Endothelial cell of umbilical vein (primary cell): Measurements from ENCODE around the gene GREB1. TPM values are rescaled to one million over a fixed set of nuclear protein-coding genes. Genes with fewer than 3 reads are reported as not detected.
A peak's percentile ranks its signal among the peaks of the same experiment; 100 is the strongest.

Source experiments
- BruUV-seq: library from RNA; stranded (reverse); fragments of 400-500 nt; replicated peaks from 2 replicates; lab custom pipeline; 2021; lab: Mats Ljungman, UMichigan
- CTCF ChIA-PET: fragments of 300-600, 350-600 bp; sonication (Branson Sonifier 250); formaldehyde crosslinking; loops from one replicate; lab custom pipeline; 2021; ENCODE audit warnings: antibody characterized with exemption, inconsistent platforms; lab: Charles Lee
- POLR2A ChIA-PET: fragments of 300-600, 350-600 bp; sonication (Branson Sonifier 250); formaldehyde crosslinking; loops from one replicate; lab custom pipeline; 2021; ENCODE audit warnings: antibody characterized with exemption, inconsistent platforms; lab: Charles Lee
- DNase-seq: peaks from one replicate; pipeline ENCODE4 v3.0.0-alpha.2; 2011; ENCODE audit warnings: low read depth, low spot score
- FAIRE-seq: peaks from 2 replicates; lab custom pipeline; 2011; peaks lifted over from hg19 to GRCh38; lab: Jason Lieb, UNC
- H2AFZ ChIP-seq: 2 replicates; pipeline ENCODE4 v1.6.0; 2012; ENCODE audit warnings: low read depth, low read length, control low read depth, inconsistent platforms
- H3K27ac ChIP-seq: 2 replicates; pipeline ENCODE4 v1.5.1; 2011; ENCODE audit warnings: low read depth, mild to moderate bottlenecking, control low read depth, low read length, moderate library complexity; ENCODE audit not compliant: insufficient read depth
- H3K27me3 ChIP-seq, 2 experiments: 2 replicates each; pipeline versions ENCODE4 v1.6.0 to v1.6.1; 2011; ENCODE audit warnings: low read length in 2 of 2, mixed read lengths in 1 of 2; ENCODE audit not compliant: control insufficient read depth in 2 of 2, insufficient read depth in 2 of 2
- H3K36me3 ChIP-seq, 2 experiments: 2 replicates in 1 of 2; 3 replicates in 1 of 2; pipeline ENCODE4 v1.5.1; 2011; ENCODE audit warnings: low read length in 2 of 2, mild to moderate bottlenecking in 1 of 2, moderate library complexity in 1 of 2; ENCODE audit not compliant: control insufficient read depth in 2 of 2, insufficient read depth in 2 of 2; ENCODE audit errors: extremely low read depth in 1 of 2
- H3K4me1 ChIP-seq: 3 replicates; pipeline ENCODE4 v1.5.1; 2011; ENCODE audit warnings: mild to moderate bottlenecking, low read length; ENCODE audit not compliant: control insufficient read depth, insufficient read depth; ENCODE audit errors: extremely low read depth
- H3K4me2 ChIP-seq: 2 replicates; pipeline ENCODE4 v1.6.1; 2011; ENCODE audit warnings: low read length, control low read depth, mixed read lengths; ENCODE audit not compliant: insufficient read depth
- H3K4me3 ChIP-seq, 3 experiments: fragments of 200-600 bp in 1 of 3; sonication (generic), shearing (Covaris generic) in 1 of 3; replicated peaks in 1 of 3; 2 replicates each; pipeline ENCODE4 v1.5.1; 2011 to 2016; ENCODE audit warnings: control low read depth in 3 of 3, low read length in 3 of 3, mild to moderate bottlenecking in 2 of 3, inconsistent platforms in 1 of 3, low read depth in 1 of 3, moderate library complexity in 1 of 3; ENCODE audit not compliant: insufficient read depth in 1 of 3
- H3K79me2 ChIP-seq: 2 replicates; pipeline ENCODE4 v1.6.0; 2012; ENCODE audit warnings: low read length, inconsistent platforms; ENCODE audit not compliant: control insufficient read depth, insufficient read depth
- H3K9ac ChIP-seq: replicated peaks from 2 replicates; pipeline ENCODE3; 2011; ENCODE audit warnings: low read length, control low read depth; ENCODE audit not compliant: insufficient read depth; ENCODE audit errors: extremely low read depth
- H3K9me1 ChIP-seq: replicated peaks from 3 replicates; pipeline ENCODE4 v1.6.0; 2011; ENCODE audit warnings: mild to moderate bottlenecking, low read length; ENCODE audit not compliant: control insufficient read depth, insufficient read depth; ENCODE audit errors: extremely low read depth
- H3K9me3 ChIP-seq: replicated peaks from 2 replicates; pipeline ENCODE4 v1.5.1; 2012; ENCODE audit warnings: low read length, inconsistent platforms; ENCODE audit not compliant: control insufficient read depth, insufficient read depth
- H4K20me1 ChIP-seq: replicated peaks from 2 replicates; pipeline ENCODE3; 2011; ENCODE audit warnings: mild to moderate bottlenecking, low read length; ENCODE audit not compliant: control insufficient read depth, insufficient read depth; ENCODE audit errors: extremely low read depth
- EZH2 ChIP-seq: IDR thresholded peaks from 2 replicates; pipeline ENCODE4 v1.6.1; 2012; ENCODE audit warnings: borderline replicate concordance, low read depth, mild to moderate bottlenecking, moderate library complexity, low read length, inconsistent platforms; ENCODE audit not compliant: severe bottlenecking
- FOS ChIP-seq: IDR thresholded peaks from 2 replicates; pipeline ENCODE4 v1.6.1; 2011; ENCODE audit warnings: mild to moderate bottlenecking, low read length, moderate library complexity, borderline replicate concordance; ENCODE audit not compliant: insufficient read depth
- MAX ChIP-seq: IDR thresholded peaks from 2 replicates; pipeline ENCODE4 v1.6.1; 2011; ENCODE audit not compliant: insufficient read depth, insufficient read length
- POLR2A ChIP-seq: IDR thresholded peaks from 2 replicates; pipeline ENCODE4 v1.6.1; 2012; ENCODE audit warnings: low read depth, mild to moderate bottlenecking, control low read depth, low read length
- POLR2AphosphoS5 ChIP-seq: IDR thresholded peaks from 2 replicates; pipeline ENCODE4 v1.6.1; 2012; ENCODE audit warnings: low read depth, mild to moderate bottlenecking, control low read depth, low read length, moderate library complexity; ENCODE audit not compliant: insufficient read depth
- dilution Hi-C: fragments of 300-500 bp; cut with MboI; formaldehyde crosslinking; loops from one replicate; pipeline ENCODE4 v1.15.0; 2019; ENCODE audit warnings: low sequenced_read_pairs; ENCODE audit not compliant: extremely low pct_ligation_motif_present
- intact Hi-C: fragments of 100-400 bp; cut with micrococcal nuclease; formaldehyde crosslinking; loops from one replicate; pipeline ENCODE4 v1.10.0; 2022
- polyA plus RNA-seq, 4 experiments: library from polyadenylated mRNA; depleted of rRNA in 3 of 4; stranded (reverse) in 3 of 4; unstranded in 1 of 4; fragments of >200 nt; gene quantifications; 2 replicates each; pipeline versions ENCODE4 v1.2.1 to v1.2.3, GENCODE V29; 2011 to 2012; ENCODE audit warnings: missing spikeins in 1 of 4
- total RNA-seq: library from RNA; stranded (reverse); gene quantifications from 2 replicates; pipeline ENCODE4 v1.2.3, GENCODE V29; 2021
- TF ChIP-seq, protein P1 (sequence below), 2 donors: IDR thresholded peaks; 1 replicate in 1 of 2; 2 replicates in 1 of 2; pipeline ENCODE4 v1.5.1; 2011; ENCODE audit warnings: low read length in 2 of 2, mild to moderate bottlenecking in 2 of 2, moderate library complexity in 2 of 2, control low read depth in 1 of 2, inconsistent platforms in 1 of 2, low read depth in 1 of 2; ENCODE audit not compliant: insufficient read depth in 1 of 2; ENCODE audit errors: extremely low read depth in 1 of 2

Gene GREB1
- total and polyA plus RNA-seq, 2 donors (not counting 3 experiments of a cell fraction or from before 2014, with no cell fraction given): 0.17 to 0.58 TPM

GRCh38 chr2:11657195-11657594 lies 123.3 kb downstream of the GREB1 start:
- Histone ChIP-seq H3K4me2 (no peak overlapping the region), H2AFZ (no peak overlapping the region), H3K27me3 (no peaks in the 10 kb centered on the region), H3K36me3 (no peaks in the 10 kb centered on the region), H3K4me3 (no peak overlapping the region), H3K9me3 (no peaks in the 10 kb centered on the region), H4K20me1 (no peaks in the 10 kb centered on the region), H3K27ac (no peak overlapping the region), H3K9ac (no peak overlapping the region), H3K79me2 (no peaks in the 10 kb centered on the region), H3K4me1 (no peaks in the 10 kb centered on the region), H3K9me1 (no peaks in the 10 kb centered on the region)
- FAIRE-seq: no peak
- intact Hi-C loops (no loop called here), dilution Hi-C loops (no loop called here)
- ChIA-PET CTCF (no interaction called here), POLR2A (no interaction called here)
- no peak for DNase-seq
- TF ChIP-seq EZH2: no peak
- no peak for TF ChIP-seq POLR2AphosphoS5
- TF ChIP-seq, protein P1, sequence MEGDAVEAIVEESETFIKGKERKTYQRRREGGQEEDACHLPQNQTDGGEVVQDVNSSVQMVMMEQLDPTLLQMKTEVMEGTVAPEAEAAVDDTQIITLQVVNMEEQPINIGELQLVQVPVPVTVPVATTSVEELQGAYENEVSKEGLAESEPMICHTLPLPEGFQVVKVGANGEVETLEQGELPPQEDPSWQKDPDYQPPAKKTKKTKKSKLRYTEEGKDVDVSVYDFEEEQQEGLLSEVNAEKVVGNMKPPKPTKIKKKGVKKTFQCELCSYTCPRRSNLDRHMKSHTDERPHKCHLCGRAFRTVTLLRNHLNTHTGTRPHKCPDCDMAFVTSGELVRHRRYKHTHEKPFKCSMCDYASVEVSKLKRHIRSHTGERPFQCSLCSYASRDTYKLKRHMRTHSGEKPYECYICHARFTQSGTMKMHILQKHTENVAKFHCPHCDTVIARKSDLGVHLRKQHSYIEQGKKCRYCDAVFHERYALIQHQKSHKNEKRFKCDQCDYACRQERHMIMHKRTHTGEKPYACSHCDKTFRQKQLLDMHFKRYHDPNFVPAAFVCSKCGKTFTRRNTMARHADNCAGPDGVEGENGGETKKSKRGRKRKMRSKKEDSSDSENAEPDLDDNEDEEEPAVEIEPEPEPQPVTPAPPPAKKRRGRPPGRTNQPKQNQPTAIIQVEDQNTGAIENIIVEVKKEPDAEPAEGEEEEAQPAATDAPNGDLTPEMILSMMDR (IDR thresholded peaks at IDR 0.05; ENCODE audit: extremely low read depth in 1 of 2, insufficient read depth in 1 of 2, low read depth in 1 of 2, low read length in 2 of 2): no peak
- peak; percentile 14 for TF ChIP-seq MAX
- BruUV-seq: no TSS peak

DNA sequence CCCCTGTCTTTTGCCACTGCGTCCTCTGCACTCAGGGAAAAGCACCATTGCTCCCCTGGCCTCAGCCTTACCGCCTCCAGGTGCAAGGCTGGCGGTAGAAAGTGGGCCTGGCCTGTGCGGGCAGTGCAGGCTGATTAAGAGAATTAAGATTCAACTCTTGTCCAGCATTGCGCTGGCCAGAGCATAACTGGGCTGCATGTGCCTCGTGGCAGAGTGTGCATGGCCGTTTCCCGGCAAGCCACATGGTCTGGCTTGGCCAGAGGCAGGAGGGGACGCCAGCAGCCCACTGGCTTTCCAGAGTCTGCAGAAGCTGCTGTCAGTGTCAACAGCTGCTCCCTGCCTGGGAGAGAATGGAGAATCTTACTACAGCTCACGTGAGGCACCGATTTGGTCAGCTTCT lies 123.8 kb downstream of the GREB1 start:
- no peaks in the 10 kb centered on the region for H3K9me1 ChIP-seq
- CTCF ChIA-PET: no interaction called here
- no peaks in the 10 kb centered on the region for H3K36me3 ChIP-seq
- dilution Hi-C loops: no loop called here
- no peaks in the 10 kb centered on the region for H3K79me2 ChIP-seq
- H3K27me3 ChIP-seq: no peaks in the 10 kb centered on the region
- H3K9me3 ChIP-seq: no peaks in the 10 kb centered on the region
- no TSS peak for BruUV-seq
- H4K20me1 ChIP-seq: no peaks in the 10 kb centered on the region
- H3K4me1 ChIP-seq: no peaks in the 10 kb centered on the region
- H3K9ac ChIP-seq: no peak overlapping the region
- no peak overlapping the region for H3K27ac ChIP-seq
- TF ChIP-seq MAX (no peak), POLR2A (no peak), FOS (no peak), EZH2 (no peak)
- TF ChIP-seq, protein P1 (IDR thresholded peaks at IDR 0.05; ENCODE audit: extremely low read depth in 1 of 2, insufficient read depth in 1 of 2, low read depth in 1 of 2, low read length in 2 of 2): no peak
- no peak for FAIRE-seq
- intact Hi-C loops: no loop called here
- no peak overlapping the region for H2AFZ ChIP-seq
- DNase-seq: no peak
- H3K4me3 ChIP-seq: no peak overlapping the region
- POLR2A ChIA-PET: no interaction called here
- no peak overlapping the region for H3K4me2 ChIP-seq
